Measurements from ENCODE around the gene PIAS3.

DNA sequence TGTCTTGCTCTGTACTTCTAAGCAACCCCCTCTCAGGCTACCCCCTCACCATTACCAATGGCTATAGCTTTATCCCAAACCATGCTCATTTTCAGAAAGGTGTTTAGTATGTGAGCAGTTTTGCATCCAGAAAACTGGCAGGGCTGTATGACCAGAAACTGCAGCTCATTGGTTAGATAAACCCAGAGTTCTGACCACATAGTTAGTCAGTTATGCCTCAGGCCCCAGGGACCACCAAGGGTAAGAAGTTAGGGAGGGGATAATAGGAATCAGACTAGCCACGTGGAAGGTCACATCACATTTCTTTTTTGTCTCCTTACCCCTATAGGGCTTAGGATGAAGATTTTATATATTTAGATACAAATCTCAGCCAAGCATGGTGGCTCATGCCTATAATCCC lies 49.8 kb upstream of the PIAS3 start:
- no peak for TF ChIP-seq CREM (IDR thresholded peaks at IDR 0.05; ENCODE audit: low read depth)
- no peak for TF ChIP-seq EP300 (IDR thresholded peaks at IDR 0.05; ENCODE audit: borderline replicate concordance in 1 of 2, control insufficient read depth in 1 of 2, low read depth in 2 of 2, low read length in 2 of 2)
- no peak for TF ChIP-seq HDGF (IDR thresholded peaks at IDR 0.05)
- TF ChIP-seq POLR2A (IDR thresholded peaks at IDR 0.05; ENCODE audit: low read depth, low read length) = no peak
- TF ChIP-seq IRF4 (IDR thresholded peaks at IDR 0.05; ENCODE audit: low read depth, low read length) = no peak
- TF ChIP-seq, protein P1, sequence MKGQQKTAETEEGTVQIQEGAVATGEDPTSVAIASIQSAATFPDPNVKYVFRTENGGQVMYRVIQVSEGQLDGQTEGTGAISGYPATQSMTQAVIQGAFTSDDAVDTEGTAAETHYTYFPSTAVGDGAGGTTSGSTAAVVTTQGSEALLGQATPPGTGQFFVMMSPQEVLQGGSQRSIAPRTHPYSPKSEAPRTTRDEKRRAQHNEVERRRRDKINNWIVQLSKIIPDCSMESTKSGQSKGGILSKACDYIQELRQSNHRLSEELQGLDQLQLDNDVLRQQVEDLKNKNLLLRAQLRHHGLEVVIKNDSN (IDR thresholded peaks at IDR 0.05; ENCODE audit: borderline replicate concordance, extremely low read length, insufficient read depth, low read depth, low read length) = no peak
- TF ChIP-seq YBX1 (IDR thresholded peaks at IDR 0.05) = no peak
- TF ChIP-seq POLR2AphosphoS5 (IDR thresholded peaks at IDR 0.05; ENCODE audit: low read length) = no peak
- TF ChIP-seq CBX5 (IDR thresholded peaks at IDR 0.05; ENCODE audit: low read depth) = no peak
- TF ChIP-seq RELA (IDR thresholded peaks at IDR 0.05; ENCODE audit: borderline replicate concordance, partially characterized antibody) = no peak
- no peak for TF ChIP-seq RFX5 (IDR thresholded peaks at IDR 0.05; ENCODE audit: low read depth, low read length)
- no peak for TF ChIP-seq ZNF274 (IDR thresholded peaks at IDR 0.05; ENCODE audit: insufficient read depth, insufficient read length)
